ENCODE data around the gene SFRP2. TPM values are rescaled to one million over a fixed set of nuclear protein-coding genes. Genes with fewer than 3 reads are reported as not detected.

SFRP2 gene
- total RNA-seq (2012; rRNA removed) (not detected in 2 replicates), polyA plus RNA-seq (2012; rRNA removed) (not detected in 2 replicates), Bru-seq, nascent RNA (not detected), BruChase-seq, experiment 1, labeled RNA remaining after a 6-hour chase (not detected), BruChase-seq, experiment 2, labeled RNA remaining after a 2-hour chase (not detected)
- 0.02 TPM in 1 of 2 replicates, not detected in the other for polyA plus RNA-seq (2012; cell fraction: cytosol; rRNA removed)
- polyA plus RNA-seq (2012; cell fraction: nucleus; rRNA removed; ENCODE audit: low replicate concordance): not detected in 2 replicates
- long read RNA-seq: 0 reads

GRCh38 chr4:153788413-153789276 lies at the start of gene SFRP2:
SFRP2 (minus strand) TSS chr4:153789083; CDS start chr4:153788835, 248 bp downstream.
- Histone ChIP-seq H2AFZ (replicated peaks; ENCODE audit: low read length, poor library complexity) (peak within 1 kb of the TSS; percentile 70), H3K27me3 (ENCODE audit: control insufficient read depth, insufficient read depth, low read length) (peaks cover 64% of the 10 kb centered on the region), H3K4me1 (ENCODE audit: control insufficient read depth, insufficient read depth, low read length) (no peaks in the 10 kb centered on the region; the same call in 1 of the 2 replicates), H3K23ac (ENCODE audit: low read depth, low read length) (no peak within 1 kb of the TSS), H3K4ac (ENCODE audit: low read depth, low read length) (no peak within 1 kb of the TSS), H3K4me3 (ENCODE audit: insufficient read depth, low read depth, low read length) (no peak within 1 kb of the TSS), H2BK20ac (ENCODE audit: low read depth, low read length) (no peak within 1 kb of the TSS), H4K91ac (ENCODE audit: insufficient read depth, low read depth, low read length) (no peak within 1 kb of the TSS), H2BK15ac (ENCODE audit: low read depth, low read length) (no peak within 1 kb of the TSS), H4K20me1 (ENCODE audit: insufficient read depth, low read length) (no peaks in the 10 kb centered on the region), H3K9me1 (ENCODE audit: insufficient read depth, low read length) (no peaks in the 10 kb centered on the region), H3K4me2 (ENCODE audit: low read depth, low read length) (no peak within 1 kb of the TSS), H4K5ac (ENCODE audit: low read depth, low read length) (no peak within 1 kb of the TSS), H2BK120ac (ENCODE audit: low read depth, low read length) (no peak within 1 kb of the TSS), H2AK9ac (replicated peaks; ENCODE audit: low read depth, low read length, poor library complexity) (no peak within 1 kb of the TSS), H3K18ac (ENCODE audit: low read depth, low read length) (no peak within 1 kb of the TSS), H3K56ac (ENCODE audit: extremely low read depth, insufficient read depth, low read length) (no peak within 1 kb of the TSS), H2BK5ac (ENCODE audit: low read depth, low read length, poor library complexity, severe bottlenecking) (no peak within 1 kb of the TSS), H3K14ac (replicated peaks; ENCODE audit: low read depth, low read length) (no peak within 1 kb of the TSS), H3K27ac (ENCODE audit: insufficient read depth, low read length) (no peak within 1 kb of the TSS), H2AK5ac (ENCODE audit: low read depth, low read length) (no peak within 1 kb of the TSS), H3K9me3 (ENCODE audit: control insufficient read depth, insufficient read depth, low read length) (no peaks in the 10 kb centered on the region), H3K79me1 (ENCODE audit: low read depth in 1 of 2, low read length in 2 of 2) (no peaks in the 10 kb centered on the region), H4K8ac (ENCODE audit: low read depth in 2 of 2, low read length in 2 of 2) (no peak within 1 kb of the TSS), H3K36me3 (ENCODE audit: control insufficient read depth, insufficient read depth, low read length) (no peaks in the 10 kb centered on the region), H3K9ac (ENCODE audit: low read depth, low read length) (no peak within 1 kb of the TSS)
- TF ChIP-seq NFE2L2 (IDR thresholded peaks at IDR 0.05; ENCODE audit: low read depth, low read length): no peak
- in situ Hi-C loops (cut with MboI; ENCODE audit: low sequenced_read_pairs) (no loop called here), dilution Hi-C loops (cut with HindIII; ENCODE audit: low sequenced_read_pairs, unreplicated experiment) (no loop called here), intact Hi-C loops (cut with micrococcal nuclease) (loop anchor here (10.0 kb wide), 1 partner anchor 716 kb away; no protein-coding TSS in a partner anchor)
- 1% methylated on average over 30 of the region's 72 CpGs; no CpG with 5 or more reads in 1 of the 2 experiments for WGBS, 2 experiments (ENCODE audit: extremely low coverage in 2 of 2, insufficient read length in 1 of 2)
- no peak; the same call in 1 of the 2 replicates for ATAC-seq (ENCODE audit: low read depth)
- ChIA-PET POLR2A (ENCODE audit: unreplicated experiment) (no interaction called here), CTCF (no interaction called here)
- no TSS peak for BruUV-seq (replicated peaks)
- no peak for DNase-seq
